Bone marrow (tissue), 2 donors: ENCODE data around the gene WDR5.

Experiments used
- DNase-seq, 2 donors: peaks; one replicate each; lab custom pipeline; 2025; lab: John Stamatoyannopoulos, UW

Gene WDR5

DNA sequence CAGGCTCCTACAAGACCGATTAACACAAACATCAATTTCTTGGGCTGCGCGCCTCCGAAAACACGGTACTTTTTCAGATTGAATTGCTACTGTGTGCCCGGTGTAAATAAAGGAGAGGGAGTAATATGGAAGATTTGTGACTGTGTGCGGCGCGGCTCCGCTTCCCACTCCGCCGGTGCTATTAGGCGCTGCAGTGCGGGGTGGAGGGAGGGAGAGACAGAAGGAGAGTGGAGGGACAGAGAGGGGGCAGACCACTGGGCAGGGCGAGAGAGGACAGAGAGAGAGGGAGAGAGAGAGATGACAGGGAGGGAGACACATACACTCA, 53.2 kb downstream of the WDR5 start:
- DNase-seq, result no peak

DNA sequence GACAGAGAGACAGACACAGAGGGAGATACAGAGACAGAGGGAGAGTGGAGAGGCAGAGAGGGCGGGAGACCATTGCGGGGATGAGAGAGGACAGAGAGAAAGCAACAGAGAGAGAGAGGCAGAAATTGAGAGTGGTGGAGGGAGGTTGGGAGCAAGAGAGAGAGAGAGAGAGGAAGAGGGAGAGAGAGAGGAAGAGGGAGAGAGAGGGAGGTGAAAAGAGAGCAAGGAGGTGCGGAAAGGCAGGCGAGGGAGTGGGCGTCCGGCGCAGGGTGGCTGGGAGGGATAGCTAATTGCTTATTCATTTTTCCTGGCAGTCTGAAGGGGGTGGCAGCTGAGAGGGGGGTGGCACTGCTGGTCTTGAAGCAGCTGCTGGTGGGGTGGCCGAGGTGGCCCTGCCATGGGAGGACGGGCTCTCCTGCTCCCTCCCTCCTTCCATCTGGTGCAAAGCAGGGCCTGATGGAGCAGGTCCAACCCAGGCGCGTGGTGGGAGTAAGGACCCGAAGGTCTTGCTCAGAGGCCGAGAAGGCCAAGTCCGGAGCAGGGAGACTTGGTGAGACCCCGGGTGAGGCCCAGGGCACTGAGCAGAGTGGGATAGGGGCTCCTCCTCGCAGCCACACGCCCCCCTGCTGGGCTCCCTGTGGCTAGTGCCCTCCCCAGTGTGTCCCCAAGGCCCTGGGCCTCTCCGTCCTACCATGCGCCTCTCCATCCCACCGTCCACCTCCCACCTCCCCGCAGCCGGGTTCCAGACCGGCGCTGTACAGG, 53.8 kb downstream of the WDR5 start:
- DNase-seq, result no peak

- DNase-seq, result no peak
Observed at GRCh38 chr9:134190232-134191121, 54.6 kb downstream of the WDR5 start.

GRCh38 chr9:134191455-134192209, 55.8 kb downstream of the WDR5 start:
- no peak for DNase-seq

DNA sequence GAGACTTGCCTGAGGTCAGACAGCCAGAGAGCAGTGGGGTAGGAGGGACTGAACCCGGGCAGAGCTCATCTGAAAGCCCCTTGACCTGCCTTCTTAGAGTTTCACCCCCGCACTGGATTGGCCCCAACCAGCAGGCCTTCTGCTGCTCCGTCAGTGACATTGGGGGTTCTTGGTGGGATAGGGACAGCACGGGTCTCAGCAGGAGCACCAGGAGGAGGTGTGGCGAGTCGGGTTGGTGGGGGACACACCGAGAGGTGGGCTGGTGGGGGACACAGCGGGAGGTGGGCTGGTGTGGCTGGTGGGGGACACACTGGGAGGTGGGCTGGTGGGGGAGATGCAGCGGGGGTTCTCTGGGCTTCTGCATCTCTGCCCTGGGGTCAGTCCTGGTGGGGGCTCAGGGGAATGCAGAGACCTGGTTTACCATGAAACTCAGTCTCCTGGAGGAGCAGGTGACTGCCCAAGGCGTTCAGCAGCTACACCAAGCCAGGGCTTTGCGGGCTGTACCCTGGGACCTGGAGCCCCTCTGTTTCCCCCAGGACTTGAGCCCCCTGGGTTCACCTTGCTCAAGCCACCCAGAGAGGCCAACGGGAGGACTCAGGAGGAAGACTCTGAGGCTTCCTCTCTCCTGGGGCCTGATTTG, 56.5 kb downstream of the WDR5 start:
- no peak for DNase-seq

- DNase-seq, result no peak
Observed at GRCh38 chr9:134192951-134193731, 57.3 kb downstream of the WDR5 start.

GRCh38 chr9:134193912-134194535, 58.1 kb downstream of the WDR5 start:
- no peak for DNase-seq

- DNase-seq, result peak in 1 of 2 donors; percentile 79
Observed at GRCh38 chr9:134195558-134195957, 59.7 kb downstream of the WDR5 start.

GRCh38 chr9:134196911-134197310, 61.0 kb downstream of the WDR5 start:
- no peak for DNase-seq

GRCh38 chr9:134198791-134199190, 62.9 kb downstream of the WDR5 start:
- DNase-seq, result no peak

GRCh38 chr9:134200730-134201129, 64.8 kb downstream of the WDR5 start:
- DNase-seq, result no peak

- no peak for DNase-seq
Observed at GRCh38 chr9:134203224-134203623, 67.3 kb downstream of the WDR5 start.

- DNase-seq, result no peak
Observed at GRCh38 chr9:134204041-134204440, 68.2 kb downstream of the WDR5 start.

- DNase-seq, result no peak
Observed at GRCh38 chr9:134204991-134205578, 69.2 kb downstream of the WDR5 start.

DNA sequence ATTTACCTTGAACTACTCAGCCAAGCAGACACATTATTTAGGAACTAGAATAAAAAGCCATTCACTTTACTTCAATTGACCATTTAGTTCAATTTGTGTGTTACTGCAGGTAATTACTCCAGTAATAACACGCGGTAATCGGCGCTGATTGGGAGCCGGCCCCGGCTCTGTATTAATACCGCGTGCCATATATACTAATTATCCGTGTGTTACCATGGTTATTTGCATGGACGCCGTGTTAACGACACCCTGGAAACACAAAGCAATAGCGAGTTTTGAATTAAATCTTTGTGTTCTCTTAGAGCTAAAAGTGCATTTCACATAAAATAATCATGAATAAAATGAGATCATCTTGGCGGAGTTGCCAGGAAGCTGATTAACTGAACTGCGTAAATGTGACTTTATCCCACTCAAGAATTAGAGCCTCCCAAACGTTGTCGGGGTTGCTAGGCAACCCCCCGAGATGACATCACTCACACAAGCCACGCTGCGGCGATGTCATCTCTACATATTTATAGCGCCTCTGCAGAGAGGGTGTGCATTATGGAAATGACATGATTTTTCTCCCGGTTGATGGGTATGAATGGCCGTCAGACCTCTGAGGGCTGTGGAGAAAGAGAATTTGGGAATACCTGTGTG, 69.9 kb downstream of the WDR5 start:
- no peak for DNase-seq

DNA sequence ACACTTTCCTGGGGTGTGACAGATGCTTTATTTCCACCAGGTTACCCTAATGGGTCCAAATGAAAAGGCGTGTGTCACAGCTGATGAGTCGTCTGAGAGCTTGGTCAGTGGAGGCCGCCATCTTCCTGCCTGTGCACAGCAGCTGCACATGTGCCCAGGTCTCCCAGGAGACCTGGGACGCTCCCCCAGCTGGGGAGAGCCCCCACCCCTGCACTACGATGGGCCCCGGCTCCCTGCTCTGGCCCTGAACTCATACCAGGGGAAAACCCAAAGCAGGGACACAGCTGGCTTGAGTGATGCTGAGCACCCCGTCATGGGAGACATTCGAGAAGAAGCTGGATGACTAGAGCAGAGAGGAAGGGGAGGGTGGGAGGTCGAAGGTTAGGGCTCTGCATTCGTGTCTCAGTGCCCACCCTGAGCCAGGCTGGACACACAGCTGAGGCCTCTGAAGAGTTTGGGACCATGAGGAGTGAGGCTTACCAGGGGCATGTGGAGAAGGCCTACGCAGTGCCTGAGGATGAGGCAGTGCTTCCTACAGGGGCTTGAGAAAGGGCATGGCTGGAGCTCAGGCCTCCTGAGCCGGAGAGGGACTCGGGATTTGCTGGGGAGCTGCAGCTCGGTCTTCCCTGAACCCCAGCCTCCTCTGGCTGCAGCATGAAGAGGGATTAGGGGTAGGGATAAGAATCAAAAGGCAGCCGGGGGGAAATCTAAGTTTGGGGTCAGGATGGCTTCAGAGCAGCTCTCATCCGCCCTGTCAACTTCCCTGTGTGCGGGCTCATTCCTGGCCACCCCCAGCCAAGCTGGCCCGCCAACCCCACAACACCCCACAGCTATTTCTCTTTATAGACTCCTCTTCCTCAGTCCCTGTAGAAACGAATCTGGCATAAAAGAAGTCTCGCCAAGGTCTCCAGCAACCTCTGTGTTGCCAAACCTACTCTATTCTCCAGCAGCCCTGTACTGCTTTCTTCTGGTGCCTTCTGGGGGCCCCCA, 70.7 kb downstream of the WDR5 start:
- DNase-seq, result no peak

- no peak for DNase-seq
Observed at GRCh38 chr9:134208310-134208841, 72.5 kb downstream of the WDR5 start.

- DNase-seq, result no peak
Observed at GRCh38 chr9:134208981-134209725, 73.3 kb downstream of the WDR5 start.
